GM23338 (cell line): Measurements from ENCODE around the gene CPT2. TPM values are rescaled to one million over a fixed set of nuclear protein-coding genes. Genes with fewer than 3 reads are reported as not detected.

Experiments
- ATAC-seq: fragments of 200-7000 bp; cut with Tn5 transposase; 3 replicates; pipeline ENCODE4 v1.9.1; 2020
- DNase-seq: peaks from one replicate; pipeline ENCODE4 v3.0.0-alpha.2; 2015; ENCODE audit warnings: low spot score
- H2AFZ ChIP-seq: fragments of 200-600 bp; sonication (generic); 2 replicates; pipeline ENCODE4 v1.8.0; 2016; ENCODE audit warnings: antibody characterized with exemption, mild to moderate bottlenecking, moderate library complexity
- H3F3A ChIP-seq: fragments of 200-600 bp; sonication (generic); replicated peaks from 2 replicates; pipeline ENCODE4 v1.8.0; 2017; ENCODE audit warnings: antibody characterized with exemption, mixed run types, low read depth
- H3K27ac ChIP-seq: fragments of 200-600 bp; sonication (generic); 2 replicates; pipeline ENCODE4 v1.6.1; 2016; ENCODE audit warnings: low read depth
- H3K27me3 ChIP-seq: fragments of 200-600 bp; sonication (generic); 2 replicates; pipeline ENCODE4 v1.8.0; 2016; ENCODE audit warnings: mild to moderate bottlenecking, mixed run types, moderate library complexity; ENCODE audit not compliant: insufficient read depth
- H3K36me3 ChIP-seq: fragments of 200-600 bp; sonication (generic); 2 replicates; pipeline ENCODE4 v1.8.0; 2016; ENCODE audit warnings: mild to moderate bottlenecking; ENCODE audit not compliant: insufficient read depth
- H3K4me1 ChIP-seq: fragments of 200-600 bp; sonication (generic); 2 replicates; pipeline ENCODE4 v1.8.0; 2016; ENCODE audit warnings: mild to moderate bottlenecking, moderate library complexity; ENCODE audit not compliant: insufficient read depth
- H3K4me2 ChIP-seq: fragments of 200-600 bp; sonication (generic); 2 replicates; pipeline ENCODE4 v1.7.1; 2017; ENCODE audit warnings: mixed run types
- H3K4me3 ChIP-seq: fragments of 200-600 bp; sonication (generic); 2 replicates; pipeline ENCODE4 v1.6.1; 2016; ENCODE audit warnings: mixed run types
- H3K79me2 ChIP-seq: fragments of 200-600 bp; sonication (generic); replicated peaks from 2 replicates; pipeline ENCODE4 v1.8.0; 2017; ENCODE audit warnings: mild to moderate bottlenecking; ENCODE audit not compliant: insufficient read depth
- H3K9me2 ChIP-seq: fragments of 200-600 bp; sonication (generic); 2 replicates; pipeline ENCODE4 v1.8.0; 2017; ENCODE audit not compliant: insufficient read depth
- H4K20me1 ChIP-seq: fragments of 200-600 bp; sonication (generic); replicated peaks from 2 replicates; pipeline ENCODE4 v1.8.0; 2017; ENCODE audit warnings: mild to moderate bottlenecking; ENCODE audit not compliant: insufficient read depth
- H3K27ac Mint-ChIP-seq: 2 replicates; pipeline ENCODE4 v1.8.0; 2020; ENCODE audit warnings: inconsistent platforms, mild to moderate bottlenecking, moderate library complexity, mixed read lengths
- H3K27me3 Mint-ChIP-seq: 3 replicates; pipeline ENCODE4 v1.8.0; 2022; ENCODE audit warnings: low read depth, mild to moderate bottlenecking, moderate library complexity, mixed read lengths, inconsistent platforms; ENCODE audit not compliant: insufficient read depth, poor library complexity
- H3K36me3 Mint-ChIP-seq: 3 replicates; pipeline ENCODE4 v1.8.0; 2021; ENCODE audit warnings: low read depth, mild to moderate bottlenecking, inconsistent platforms, moderate library complexity, mixed read lengths
- H3K4me1 Mint-ChIP-seq: 3 replicates; pipeline ENCODE4 v1.8.0; 2020; ENCODE audit warnings: mild to moderate bottlenecking, inconsistent platforms, mixed read lengths
- H3K4me3 Mint-ChIP-seq: 3 replicates; pipeline ENCODE4 v1.8.0; 2021; ENCODE audit warnings: moderate library complexity, mild to moderate bottlenecking, inconsistent platforms, mixed read lengths
- H3K9me3 Mint-ChIP-seq: 3 replicates; pipeline ENCODE4 v1.8.0; 2020; ENCODE audit warnings: moderate library complexity, mild to moderate bottlenecking, inconsistent platforms, mixed read lengths
- EZH2 ChIP-seq: fragments of 200-600 bp; sonication (generic); IDR thresholded peaks from one replicate; pipeline ENCODE4 v1.8.0; 2017; ENCODE audit warnings: antibody characterized with exemption, mild to moderate bottlenecking, low read depth; ENCODE audit not compliant: unreplicated experiment
- JUNB ChIP-seq: IDR thresholded peaks from one replicate; pipeline ENCODE4 v1.6.1; 2016; ENCODE audit warnings: antibody characterized with exemption; ENCODE audit not compliant: unreplicated experiment
- STAT1 ChIP-seq: IDR thresholded peaks from one replicate; pipeline ENCODE4 v1.6.1; 2016; ENCODE audit warnings: antibody characterized with exemption; ENCODE audit not compliant: unreplicated experiment
- ZNF331 ChIP-seq: fragments of 250-450 bp; sonication (Bioruptor Pico); IDR thresholded peaks from 2 replicates; pipeline ENCODE4 v1.5.0; 2020; ENCODE audit warnings: low read depth, mild to moderate bottlenecking, moderate library complexity
- polyA plus RNA-seq: library from polyadenylated mRNA; unstranded; fragments of >200 nt; fragmentation: Nextera tagmentation; extraction: Ambion mirVana; gene quantifications from 2 replicates; pipeline ENCODE4 v1.2.1, GENCODE V29; 2016
- total RNA-seq: library from RNA; depleted of rRNA; stranded (reverse); fragments of >200 nt; shearing (Covaris generic); gene quantifications from 2 replicates; pipeline ENCODE4 v1.2.3, GENCODE V29; 2014
- TF ChIP-seq, protein P1 (sequence below): IDR thresholded peaks from 2 replicates; pipeline ENCODE4 v1.6.1; 2016; ENCODE audit warnings: antibody characterized with exemption
- TF ChIP-seq, protein P2 (sequence below): fragments of 250-450 bp; sonication (Bioruptor Pico); IDR thresholded peaks from 2 replicates; pipeline ENCODE4 v1.5.0; 2020; ENCODE audit warnings: mild to moderate bottlenecking, moderate library complexity

CPT2 gene
- total and polyA plus RNA-seq, 2 experiments from 2014 or later, result 11.2 to 30.6 TPM

DNA sequence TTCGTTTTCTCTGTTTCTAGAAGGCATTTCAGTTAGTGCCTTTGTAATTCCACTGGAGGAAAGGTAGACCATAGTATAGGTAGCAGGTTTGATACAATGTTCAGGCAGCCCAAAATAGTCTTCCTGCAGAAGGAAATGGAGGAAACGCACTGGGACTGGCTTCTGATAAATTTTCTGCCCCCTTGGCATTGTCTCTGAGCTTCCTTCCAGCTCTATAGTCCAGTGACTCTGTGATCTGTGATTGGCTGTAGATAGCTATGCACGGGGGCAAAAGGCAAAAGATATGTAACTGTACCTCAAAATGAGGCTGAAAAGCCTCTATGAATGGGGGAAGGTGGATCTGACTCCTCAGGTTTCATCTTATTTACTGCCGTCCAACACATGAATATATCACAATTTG is 47.5 kb downstream of the CPT2 start:
- H3K4me3 Mint-ChIP-seq, result no peak overlapping the region
- Histone ChIP-seq H3K4me3 (no peak overlapping the region), H3K79me2 (no peaks in the 10 kb centered on the region), H3K4me1 (peaks cover under 1% of the 10 kb centered on the region), H3F3A (peaks cover 18% of the 10 kb centered on the region; the same call in 1 of the 2 replicates), H3K27me3 (no peaks in the 10 kb centered on the region), H3K9me2 (no peaks in the 10 kb centered on the region), H3K36me3 (peaks cover 32% of the 10 kb centered on the region), H4K20me1 (peaks cover 9% of the 10 kb centered on the region; the same call in 1 of the 2 replicates), H2AFZ (no peak overlapping the region), H3K4me2 (no peak overlapping the region), H3K27ac (no peak overlapping the region)
- no peaks in the 10 kb centered on the region for H3K27me3 Mint-ChIP-seq
- peaks cover under 1% of the 10 kb centered on the region; the same call in 1 of the 3 replicates for H3K4me1 Mint-ChIP-seq
- DNase-seq (no peak), ATAC-seq (no peak)
- no peak overlapping the region for H3K27ac Mint-ChIP-seq
- H3K36me3 Mint-ChIP-seq, result peaks cover 36% of the 10 kb centered on the region
- TF ChIP-seq EZH2 (no peak), STAT1 (no peak), JUNB (no peak), ZNF331 (CRISPR knock-in tag) (no peak)
- TF ChIP-seq, protein P1, sequence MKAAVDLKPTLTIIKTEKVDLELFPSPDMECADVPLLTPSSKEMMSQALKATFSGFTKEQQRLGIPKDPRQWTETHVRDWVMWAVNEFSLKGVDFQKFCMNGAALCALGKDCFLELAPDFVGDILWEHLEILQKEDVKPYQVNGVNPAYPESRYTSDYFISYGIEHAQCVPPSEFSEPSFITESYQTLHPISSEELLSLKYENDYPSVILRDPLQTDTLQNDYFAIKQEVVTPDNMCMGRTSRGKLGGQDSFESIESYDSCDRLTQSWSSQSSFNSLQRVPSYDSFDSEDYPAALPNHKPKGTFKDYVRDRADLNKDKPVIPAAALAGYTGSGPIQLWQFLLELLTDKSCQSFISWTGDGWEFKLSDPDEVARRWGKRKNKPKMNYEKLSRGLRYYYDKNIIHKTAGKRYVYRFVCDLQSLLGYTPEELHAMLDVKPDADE, result no peak
- TF ChIP-seq, protein P2, sequence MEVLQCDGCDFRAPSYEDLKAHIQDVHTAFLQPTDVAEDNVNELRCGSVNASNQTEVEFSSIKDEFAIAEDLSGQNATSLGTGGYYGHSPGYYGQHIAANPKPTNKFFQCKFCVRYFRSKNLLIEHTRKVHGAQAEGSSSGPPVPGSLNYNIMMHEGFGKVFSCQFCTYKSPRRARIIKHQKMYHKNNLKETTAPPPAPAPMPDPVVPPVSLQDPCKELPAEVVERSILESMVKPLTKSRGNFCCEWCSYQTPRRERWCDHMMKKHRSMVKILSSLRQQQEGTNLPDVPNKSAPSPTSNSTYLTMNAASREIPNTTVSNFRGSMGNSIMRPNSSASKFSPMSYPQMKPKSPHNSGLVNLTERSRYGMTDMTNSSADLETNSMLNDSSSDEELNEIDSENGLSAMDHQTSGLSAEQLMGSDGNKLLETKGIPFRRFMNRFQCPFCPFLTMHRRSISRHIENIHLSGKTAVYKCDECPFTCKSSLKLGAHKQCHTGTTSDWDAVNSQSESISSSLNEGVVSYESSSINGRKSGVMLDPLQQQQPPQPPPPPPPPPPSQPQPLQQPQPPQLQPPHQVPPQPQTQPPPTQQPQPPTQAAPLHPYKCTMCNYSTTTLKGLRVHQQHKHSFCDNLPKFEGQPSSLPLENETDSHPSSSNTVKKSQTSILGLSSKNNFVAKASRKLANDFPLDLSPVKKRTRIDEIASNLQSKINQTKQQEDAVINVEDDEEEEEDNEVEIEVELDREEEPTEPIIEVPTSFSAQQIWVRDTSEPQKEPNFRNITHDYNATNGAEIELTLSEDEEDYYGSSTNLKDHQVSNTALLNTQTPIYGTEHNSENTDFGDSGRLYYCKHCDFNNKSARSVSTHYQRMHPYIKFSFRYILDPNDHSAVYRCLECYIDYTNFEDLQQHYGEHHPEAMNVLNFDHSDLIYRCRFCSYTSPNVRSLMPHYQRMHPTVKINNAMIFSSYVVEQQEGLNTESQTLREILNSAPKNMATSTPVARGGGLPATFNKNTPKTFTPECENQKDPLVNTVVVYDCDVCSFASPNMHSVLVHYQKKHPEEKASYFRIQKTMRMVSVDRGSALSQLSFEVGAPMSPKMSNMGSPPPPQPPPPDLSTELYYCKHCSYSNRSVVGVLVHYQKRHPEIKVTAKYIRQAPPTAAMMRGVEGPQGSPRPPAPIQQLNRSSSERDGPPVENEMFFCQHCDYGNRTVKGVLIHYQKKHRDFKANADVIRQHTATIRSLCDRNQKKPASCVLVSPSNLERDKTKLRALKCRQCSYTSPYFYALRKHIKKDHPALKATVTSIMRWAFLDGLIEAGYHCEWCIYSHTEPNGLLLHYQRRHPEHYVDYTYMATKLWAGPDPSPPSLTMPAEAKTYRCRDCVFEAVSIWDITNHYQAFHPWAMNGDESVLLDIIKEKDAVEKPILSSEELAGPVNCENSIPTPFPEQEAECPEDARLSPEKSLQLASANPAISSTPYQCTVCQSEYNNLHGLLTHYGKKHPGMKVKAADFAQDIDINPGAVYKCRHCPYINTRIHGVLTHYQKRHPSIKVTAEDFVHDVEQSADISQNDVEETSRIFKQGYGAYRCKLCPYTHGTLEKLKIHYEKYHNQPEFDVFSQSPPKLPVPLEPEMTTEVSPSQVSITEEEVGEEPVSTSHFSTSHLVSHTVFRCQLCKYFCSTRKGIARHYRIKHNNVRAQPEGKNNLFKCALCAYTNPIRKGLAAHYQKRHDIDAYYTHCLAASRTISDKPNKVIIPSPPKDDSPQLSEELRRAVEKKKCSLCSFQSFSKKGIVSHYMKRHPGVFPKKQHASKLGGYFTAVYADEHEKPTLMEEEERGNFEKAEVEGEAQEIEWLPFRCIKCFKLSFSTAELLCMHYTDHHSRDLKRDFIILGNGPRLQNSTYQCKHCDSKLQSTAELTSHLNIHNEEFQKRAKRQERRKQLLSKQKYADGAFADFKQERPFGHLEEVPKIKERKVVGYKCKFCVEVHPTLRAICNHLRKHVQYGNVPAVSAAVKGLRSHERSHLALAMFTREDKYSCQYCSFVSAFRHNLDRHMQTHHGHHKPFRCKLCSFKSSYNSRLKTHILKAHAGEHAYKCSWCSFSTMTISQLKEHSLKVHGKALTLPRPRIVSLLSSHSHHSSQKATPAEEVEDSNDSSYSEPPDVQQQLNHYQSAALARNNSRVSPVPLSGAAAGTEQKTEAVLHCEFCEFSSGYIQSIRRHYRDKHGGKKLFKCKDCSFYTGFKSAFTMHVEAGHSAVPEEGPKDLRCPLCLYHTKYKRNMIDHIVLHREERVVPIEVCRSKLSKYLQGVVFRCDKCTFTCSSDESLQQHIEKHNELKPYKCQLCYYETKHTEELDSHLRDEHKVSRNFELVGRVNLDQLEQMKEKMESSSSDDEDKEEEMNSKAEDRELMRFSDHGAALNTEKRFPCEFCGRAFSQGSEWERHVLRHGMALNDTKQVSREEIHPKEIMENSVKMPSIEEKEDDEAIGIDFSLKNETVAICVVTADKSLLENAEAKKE (CRISPR knock-in tag), result no peak
- no peaks in the 10 kb centered on the region for H3K9me3 Mint-ChIP-seq
